Neuronal stem cell (in vitro differentiated cells): ENCODE data around the gene MYO5C.

Experiments
- DNase-seq: peaks from one replicate; pipeline ENCODE4 v3.0.0-alpha.2; 2013; ENCODE audit warnings: low spot score
- H2AFZ ChIP-seq: one replicate; pipeline ENCODE4 v1.6.1; 2013; ENCODE audit warnings: mild to moderate bottlenecking, low read length, inconsistent platforms
- H2AK5ac ChIP-seq: 2 replicates; pipeline ENCODE4 v1.6.1; 2013; ENCODE audit warnings: low read depth, mild to moderate bottlenecking, inconsistent platforms, low read length, moderate library complexity, mixed read lengths
- H2BK120ac ChIP-seq: 2 replicates; pipeline ENCODE4 v1.6.1; 2013; ENCODE audit warnings: low read depth, mild to moderate bottlenecking, inconsistent platforms, low read length, moderate library complexity, mixed read lengths
- H2BK12ac ChIP-seq: one replicate; pipeline ENCODE4 v1.6.1; 2013; ENCODE audit warnings: low read length, inconsistent platforms
- H2BK15ac ChIP-seq: 2 replicates; pipeline ENCODE4 v1.6.1; 2013; ENCODE audit warnings: mild to moderate bottlenecking, low read length, inconsistent platforms, mixed read lengths
- H2BK5ac ChIP-seq: one replicate; pipeline ENCODE4 v1.6.1; 2013; ENCODE audit warnings: inconsistent platforms, mild to moderate bottlenecking, low read length, moderate library complexity
- H3K14ac ChIP-seq: one replicate; pipeline ENCODE4 v1.6.1; 2013; ENCODE audit warnings: low read length, inconsistent platforms
- H3K18ac ChIP-seq: 2 replicates; pipeline ENCODE4 v1.6.1; 2013; ENCODE audit warnings: low read length, inconsistent platforms
- H3K23ac ChIP-seq: 2 replicates; pipeline ENCODE4 v1.6.1; 2013; ENCODE audit warnings: low read depth, mild to moderate bottlenecking, mixed read lengths, low read length, inconsistent platforms; ENCODE audit not compliant: poor library complexity
- H3K27ac ChIP-seq: replicated peaks from 3 replicates; pipeline ENCODE4 v1.5.1; 2013; ENCODE audit warnings: low read length, inconsistent platforms
- H3K27me3 ChIP-seq, 3 experiments: 2 replicates each; pipeline ENCODE4 v1.6.1; 2013; ENCODE audit warnings: low read length in 3 of 3, mild to moderate bottlenecking in 2 of 3, inconsistent platforms in 1 of 3, low read depth in 1 of 3, mixed read lengths in 1 of 3, moderate library complexity in 1 of 3; ENCODE audit not compliant: control insufficient read depth in 3 of 3, insufficient read depth in 3 of 3
- H3K36me3 ChIP-seq, 2 donors: replicated peaks in 1 of 2; 2 replicates each; pipeline ENCODE4 v1.6.1; 2013; ENCODE audit warnings: low read length in 2 of 2; ENCODE audit not compliant: control insufficient read depth in 2 of 2, insufficient read depth in 2 of 2
- H3K4ac ChIP-seq: 2 replicates; pipeline ENCODE4 v1.6.1; 2013; ENCODE audit warnings: inconsistent platforms, mild to moderate bottlenecking, low read length, moderate library complexity
- H3K4me1 ChIP-seq, 2 donors: 1 replicate in 1 of 2; 2 replicates in 1 of 2; pipeline ENCODE4 v1.6.1; 2013; ENCODE audit warnings: low read length in 2 of 2, low read depth in 1 of 2; ENCODE audit not compliant: control insufficient read depth in 2 of 2, insufficient read depth in 1 of 2
- H3K4me2 ChIP-seq: one replicate; pipeline ENCODE4 v1.6.1; 2013; ENCODE audit warnings: mild to moderate bottlenecking, low read length, inconsistent platforms; ENCODE audit not compliant: insufficient read depth, poor library complexity, severe bottlenecking
- H3K4me3 ChIP-seq, 2 donors: 2 replicates each; pipeline ENCODE4 v1.5.1; 2013; ENCODE audit warnings: low read length in 2 of 2, mild to moderate bottlenecking in 2 of 2, inconsistent platforms in 1 of 2, moderate library complexity in 1 of 2
- H3K79me1 ChIP-seq: one replicate; pipeline ENCODE4 v1.6.1; 2013; ENCODE audit warnings: low read depth, mild to moderate bottlenecking, inconsistent platforms, low read length, moderate library complexity
- H3K9ac ChIP-seq: one replicate; pipeline ENCODE4 v1.6.1; 2013; ENCODE audit warnings: mild to moderate bottlenecking, low read depth, low read length, inconsistent platforms; ENCODE audit not compliant: poor library complexity
- H3K9me3 ChIP-seq, 2 donors: replicated peaks in 1 of 2; 2 replicates each; pipeline versions ENCODE3 to v1.6.1; 2013; ENCODE audit warnings: low read length in 2 of 2, mild to moderate bottlenecking in 2 of 2, inconsistent platforms in 1 of 2, low read depth in 1 of 2, mixed read lengths in 1 of 2, moderate library complexity in 1 of 2; ENCODE audit not compliant: control insufficient read depth in 2 of 2, insufficient read depth in 1 of 2
- H4K8ac ChIP-seq: one replicate; pipeline ENCODE4 v1.6.1; 2013; ENCODE audit warnings: low read depth, mild to moderate bottlenecking, inconsistent platforms, low read length, moderate library complexity
- H4K91ac ChIP-seq: one replicate; pipeline ENCODE4 v1.6.1; 2013; ENCODE audit warnings: low read length, low read depth, mild to moderate bottlenecking, inconsistent platforms; ENCODE audit not compliant: poor library complexity
- WGBS, 2 donors: extraction: QIAGEN DNeasy Blood & Tissue Kit; methylation state at CpG; one replicate each; pipeline ENCODE4 v1.1.7; 2013; ENCODE audit warnings: missing lambda C conversion rate in 2 of 2, mixed read lengths in 1 of 2; ENCODE audit not compliant: insufficient read length in 2 of 2, insufficient replicate concordance in 1 of 2; ENCODE audit errors: extremely low coverage in 2 of 2; 5-methylcytosine and 5-hydroxymethylcytosine counted together

Gene MYO5C

DNA sequence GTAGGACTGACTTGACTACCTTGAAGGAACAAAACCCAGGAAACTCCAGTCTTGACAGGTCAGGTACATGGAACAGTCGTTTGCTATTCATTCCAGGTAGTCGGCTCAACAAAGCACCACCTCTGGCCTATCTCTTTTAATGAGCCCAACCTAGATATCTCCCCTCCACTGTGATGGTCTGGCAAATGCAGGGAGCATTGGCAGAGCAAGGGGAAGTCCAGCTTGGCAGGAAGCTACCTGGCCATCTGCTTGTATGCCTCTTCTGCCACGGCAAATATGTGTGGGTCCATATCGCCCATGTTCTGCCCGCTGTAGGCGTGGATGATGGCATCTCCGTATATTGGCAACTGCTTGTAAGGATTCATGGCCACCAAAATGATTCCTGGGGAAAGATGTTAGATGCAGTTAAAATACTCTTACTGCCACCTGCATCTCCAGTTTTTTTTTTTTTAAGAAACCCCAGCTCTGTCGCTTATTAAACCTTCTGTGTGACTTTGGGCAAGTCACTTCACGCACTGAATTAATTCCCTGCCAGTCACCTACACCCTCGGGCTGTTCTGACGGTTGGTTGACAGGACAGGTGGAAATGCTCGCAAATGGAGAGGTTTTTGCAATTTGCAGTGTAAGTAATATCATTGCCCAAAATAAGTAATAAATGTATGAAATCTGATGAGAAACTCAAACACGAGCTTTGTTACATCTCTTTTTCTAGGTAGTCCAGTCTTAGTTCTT is 16.8 kb downstream of the MYO5C start:
- H2BK5ac ChIP-seq, result no peak overlapping the region
- H3K79me1 ChIP-seq, result no peaks in the 10 kb centered on the region
- WGBS, 2 donors, result no CpG with 5 or more reads among the region's 13 CpGs
- no peak overlapping the region for H3K14ac ChIP-seq
- H3K4me3 ChIP-seq, result no peak overlapping the region
- no peak overlapping the region for H2AK5ac ChIP-seq
- no peak overlapping the region for H3K23ac ChIP-seq
- no peak overlapping the region for H2AFZ ChIP-seq
- no peak for DNase-seq
- H3K27me3 ChIP-seq, result no peaks in the 10 kb centered on the region
- H3K9ac ChIP-seq, result peak overlapping the region; percentile 9
- H3K36me3 ChIP-seq, result peaks cover 23 to 37% of the 10 kb centered on the region in 2 donors
- H3K4me1 ChIP-seq, result peaks cover 0 to 3% of the 10 kb centered on the region in 2 donors
- H3K18ac ChIP-seq, result no peak overlapping the region
- no peak overlapping the region for H3K27ac ChIP-seq
- H3K9me3 ChIP-seq, result peaks cover 0 to 2% of the 10 kb centered on the region in 2 donors
- no peak overlapping the region for H2BK120ac ChIP-seq
- H2BK15ac ChIP-seq, result no peak overlapping the region
- no peak overlapping the region for H4K8ac ChIP-seq
- H3K4me2 ChIP-seq, result no peak overlapping the region
- no peak overlapping the region for H4K91ac ChIP-seq
- no peak overlapping the region for H2BK12ac ChIP-seq
- H3K4ac ChIP-seq, result no peak overlapping the region

- no peak overlapping the region for H3K27ac ChIP-seq
- no peak overlapping the region for H2BK5ac ChIP-seq
- no peak overlapping the region for H3K4me2 ChIP-seq
- H2BK120ac ChIP-seq, result no peak overlapping the region
- H2BK15ac ChIP-seq, result no peak overlapping the region
- H3K18ac ChIP-seq, result no peak overlapping the region
- H3K4ac ChIP-seq, result no peak overlapping the region
- H3K36me3 ChIP-seq, result peaks cover 24 to 43% of the 10 kb centered on the region in 2 donors
- peaks cover 0 to 3% of the 10 kb centered on the region in 2 donors for H3K4me1 ChIP-seq
- H3K9ac ChIP-seq, result no peak overlapping the region
- DNase-seq, result no peak
- H2AFZ ChIP-seq, result no peak overlapping the region
- no peak overlapping the region for H2BK12ac ChIP-seq
- WGBS, 2 donors, result no CpG with 5 or more reads among the region's 3 CpGs
- H3K9me3 ChIP-seq, result peaks cover 0 to 2% of the 10 kb centered on the region in 2 donors
- no peaks in the 10 kb centered on the region for H3K27me3 ChIP-seq
- no peak overlapping the region for H2AK5ac ChIP-seq
- H3K79me1 ChIP-seq, result no peaks in the 10 kb centered on the region
- no peak overlapping the region for H4K91ac ChIP-seq
- H3K4me3 ChIP-seq, result no peak overlapping the region
- H4K8ac ChIP-seq, result no peak overlapping the region
- H3K14ac ChIP-seq, result no peak overlapping the region
- H3K23ac ChIP-seq, result no peak overlapping the region
Measured at GRCh38 chr15:52278135-52278534, 17.5 kb downstream of the MYO5C start.

DNA sequence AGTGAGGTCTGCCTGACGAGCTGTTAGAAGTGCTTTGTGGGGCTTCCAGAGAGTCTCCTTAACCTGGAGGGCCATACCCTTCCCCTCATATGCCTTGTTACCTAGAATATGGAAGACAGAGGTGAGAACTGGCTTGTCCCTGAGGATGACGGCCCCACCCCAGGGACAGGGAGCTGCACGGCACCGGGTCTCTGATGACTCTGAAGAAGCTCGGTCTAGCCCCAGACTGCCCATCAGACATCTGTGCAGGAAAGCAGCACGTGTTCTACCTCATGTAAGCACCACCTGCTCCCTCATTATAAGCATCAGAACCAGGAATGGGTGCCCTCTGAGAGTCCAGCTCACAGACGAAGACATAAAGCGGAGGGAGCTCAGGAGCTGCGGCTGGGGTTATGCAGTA is 18.0 kb downstream of the MYO5C start:
- no peak overlapping the region for H4K91ac ChIP-seq
- no peak overlapping the region for H3K18ac ChIP-seq
- no CpG with 5 or more reads among the region's 9 CpGs for WGBS, 2 donors
- H3K9ac ChIP-seq, result no peak overlapping the region
- peaks cover 0 to 3% of the 10 kb centered on the region in 2 donors for H3K4me1 ChIP-seq
- H3K27ac ChIP-seq, result no peak overlapping the region
- H2BK120ac ChIP-seq, result no peak overlapping the region
- H3K36me3 ChIP-seq, result peaks cover 24 to 48% of the 10 kb centered on the region in 2 donors
- H3K4ac ChIP-seq, result no peak overlapping the region
- H2AFZ ChIP-seq, result no peak overlapping the region
- H3K4me2 ChIP-seq, result no peak overlapping the region
- peaks cover 0 to 2% of the 10 kb centered on the region in 2 donors for H3K9me3 ChIP-seq
- H3K4me3 ChIP-seq, result no peak overlapping the region
- no peaks in the 10 kb centered on the region for H3K27me3 ChIP-seq
- H2BK12ac ChIP-seq, result no peak overlapping the region
- no peak overlapping the region for H2BK5ac ChIP-seq
- no peak overlapping the region for H2AK5ac ChIP-seq
- no peak overlapping the region for H2BK15ac ChIP-seq
- no peak for DNase-seq
- H3K23ac ChIP-seq, result no peak overlapping the region
- H3K14ac ChIP-seq, result no peak overlapping the region
- no peak overlapping the region for H4K8ac ChIP-seq
- H3K79me1 ChIP-seq, result no peaks in the 10 kb centered on the region

GRCh38 chr15:52276256-52276770 is 19.3 kb downstream of the MYO5C start:
- Histone ChIP-seq H3K27ac (no peak overlapping the region), H3K23ac (no peak overlapping the region), H3K4me3 (peak overlapping the region in 1 of 2 donors; percentile 6), H4K91ac (no peak overlapping the region), H3K4me1 (peaks cover 0 to 1% of the 10 kb centered on the region in 2 donors), H2BK12ac (no peak overlapping the region), H3K27me3 (no peaks in the 10 kb centered on the region), H2AFZ (no peak overlapping the region), H2BK15ac (no peak overlapping the region), H3K79me1 (no peaks in the 10 kb centered on the region), H2BK120ac (no peak overlapping the region), H3K4ac (no peak overlapping the region), H3K36me3 (peaks cover 26 to 59% of the 10 kb centered on the region in 2 donors), H4K8ac (no peak overlapping the region), H3K9me3 (peaks cover 0 to 2% of the 10 kb centered on the region in 2 donors), H3K14ac (no peak overlapping the region), H3K9ac (no peak overlapping the region), H2AK5ac (no peak overlapping the region), H3K18ac (no peak overlapping the region), H2BK5ac (no peak overlapping the region), H3K4me2 (no peak overlapping the region)
- DNase-seq, result no peak
- WGBS, 2 donors, result no CpG with 5 or more reads among the region's 7 CpGs
